NT2/D1 (cell line): Measurements from ENCODE around the gene PSMG1.

Source experiments
- SUZ12 ChIP-seq: IDR thresholded peaks from 2 replicates; pipeline ENCODE4 v1.6.1; 2011; ENCODE audit not compliant: insufficient read length, insufficient read depth; ENCODE audit errors: extremely low read depth
- YY1 ChIP-seq: IDR thresholded peaks from 2 replicates; pipeline ENCODE4 v1.6.1; 2011; ENCODE audit not compliant: insufficient read length, insufficient read depth
- ZNF274 ChIP-seq: IDR thresholded peaks from 2 replicates; pipeline ENCODE4 v1.6.1; 2011; ENCODE audit warnings: mild to moderate bottlenecking, low read depth, low read length

GRCh38 chr21:39144191-39144590 is 39.1 kb downstream of the PSMG1 start:
- TF ChIP-seq SUZ12, result no peak
- TF ChIP-seq ZNF274, result no peak
- TF ChIP-seq YY1, result no peak
